UCSD-AML1 (cell line): Measurements from ENCODE around the gene ETS1.
A peak's percentile ranks its signal among the peaks of the same experiment; 100 is the strongest.

Source experiments
- DNase-seq: peaks from one replicate; lab custom pipeline; 2025; ENCODE audit not compliant: unreplicated experiment; lab: John Stamatoyannopoulos, UW

ETS1 gene

DNA sequence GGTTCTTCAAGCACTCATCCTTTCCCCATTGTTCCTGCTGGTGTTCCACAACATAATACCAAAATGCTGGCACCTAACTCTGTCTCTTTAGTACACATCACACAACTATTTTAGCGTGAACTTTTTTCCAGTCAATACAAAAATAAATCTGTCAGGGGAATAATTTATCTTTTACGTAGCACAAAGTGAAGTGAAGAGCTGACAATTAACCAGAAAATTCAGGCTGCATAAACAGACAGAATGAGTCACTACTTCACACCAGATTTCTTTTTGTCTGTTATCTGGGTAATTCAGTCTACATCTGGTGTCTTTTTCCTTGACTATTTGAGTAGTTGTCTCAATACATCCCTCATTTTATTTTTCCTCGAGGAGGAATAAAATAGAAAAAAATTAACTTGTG is 7.9 kb upstream of the ETS1 start:
- no peak for DNase-seq

DNA sequence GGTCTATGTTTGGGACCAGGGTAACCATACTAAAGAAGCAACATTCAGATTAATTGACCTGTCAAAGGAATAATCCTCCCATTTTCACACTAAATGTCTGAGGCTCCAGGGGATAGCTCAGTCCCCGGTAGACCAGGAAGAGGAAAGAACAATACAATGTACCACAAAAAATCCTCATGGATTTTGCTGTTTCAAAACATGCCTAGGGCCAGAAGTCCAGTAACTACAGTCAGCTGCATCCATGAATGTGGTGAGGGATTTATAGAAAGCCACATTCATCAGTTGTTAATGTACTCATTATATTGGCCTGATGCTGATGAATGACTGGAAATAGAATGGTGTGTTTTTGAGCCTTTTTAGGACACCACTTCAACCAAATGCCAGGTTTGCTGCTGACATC is 6.9 kb upstream of the ETS1 start:
- no peak for DNase-seq

DNA sequence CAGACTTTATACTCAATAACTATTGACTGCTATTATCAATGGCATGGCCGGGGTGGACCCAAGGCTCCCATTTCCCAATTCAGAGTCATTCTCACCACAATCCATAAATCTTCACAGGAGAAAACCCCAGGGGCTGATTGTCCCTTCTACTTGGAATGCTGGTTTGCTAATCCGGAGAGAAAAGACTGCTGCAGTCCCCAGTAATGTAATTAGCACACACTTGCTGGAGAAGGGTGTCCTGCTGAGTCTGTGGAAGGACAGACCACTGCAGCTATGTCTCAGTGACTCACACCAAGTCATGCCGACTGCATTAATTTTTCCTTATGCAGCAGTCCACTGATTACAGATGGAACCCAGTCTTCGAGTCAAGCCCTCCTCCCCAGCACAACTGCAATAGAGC is 5.9 kb upstream of the ETS1 start:
- no peak for DNase-seq

GRCh38 chr11:128592454-128592853 is 5.1 kb upstream of the ETS1 start:
- no peak for DNase-seq

DNA sequence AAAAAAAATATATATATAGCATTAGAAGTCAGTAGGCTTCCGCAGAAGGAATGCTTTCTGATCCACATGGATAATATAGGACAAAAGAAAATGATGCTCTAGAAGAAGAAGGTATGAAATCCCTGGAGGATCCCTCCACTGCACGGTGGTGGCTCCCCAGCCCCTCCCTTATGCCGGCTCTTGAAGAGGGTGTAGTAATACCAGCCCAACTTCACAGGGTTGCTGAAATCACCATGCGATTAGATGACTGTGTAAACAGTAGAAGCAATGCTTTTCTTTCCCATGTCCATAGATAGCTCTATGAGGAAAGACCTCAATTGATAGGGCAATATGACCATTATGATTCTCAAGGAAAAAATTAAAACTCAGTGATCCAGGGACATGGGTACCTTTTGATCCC is 3.2 kb upstream of the ETS1 start:
- no peak for DNase-seq

DNA sequence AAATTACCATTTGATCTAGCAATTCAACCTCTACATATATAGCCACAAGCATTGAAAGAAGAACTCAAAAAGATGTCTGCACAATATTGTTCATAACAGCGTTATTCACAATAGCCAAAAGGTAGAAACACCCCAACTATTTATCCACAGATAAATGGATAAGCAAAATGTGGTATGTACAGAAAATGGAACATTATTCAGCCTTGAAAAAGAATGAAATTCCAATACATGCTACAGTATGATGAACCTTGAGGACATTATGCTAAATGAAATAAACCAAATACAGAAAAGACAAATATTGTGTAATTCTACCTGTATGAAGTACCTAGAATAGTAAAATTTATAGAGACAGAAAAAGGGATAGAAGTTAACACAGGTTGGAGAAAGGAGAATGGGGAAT is 2.6 kb upstream of the ETS1 start:
- no peak for DNase-seq

DNA sequence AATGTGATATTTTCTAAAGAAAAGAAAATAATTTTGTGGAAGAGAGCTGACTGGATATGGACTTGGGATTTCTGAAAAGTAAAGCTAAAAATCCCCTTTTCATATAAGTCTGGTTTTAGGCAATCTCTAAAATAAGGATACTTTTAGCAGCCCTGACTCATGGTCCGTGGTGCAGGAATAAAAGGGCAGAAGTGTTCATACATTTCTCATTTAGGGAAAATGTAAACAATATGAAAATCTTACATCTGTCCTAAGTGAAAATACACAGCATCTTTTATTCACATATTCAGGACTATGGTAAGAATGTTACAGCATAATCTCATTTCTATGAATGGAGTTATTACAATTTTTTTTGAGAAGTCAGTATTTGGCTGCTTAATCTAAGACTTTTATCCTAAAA is 735 bp upstream of the ETS1 start:
- no peak for DNase-seq

DNA sequence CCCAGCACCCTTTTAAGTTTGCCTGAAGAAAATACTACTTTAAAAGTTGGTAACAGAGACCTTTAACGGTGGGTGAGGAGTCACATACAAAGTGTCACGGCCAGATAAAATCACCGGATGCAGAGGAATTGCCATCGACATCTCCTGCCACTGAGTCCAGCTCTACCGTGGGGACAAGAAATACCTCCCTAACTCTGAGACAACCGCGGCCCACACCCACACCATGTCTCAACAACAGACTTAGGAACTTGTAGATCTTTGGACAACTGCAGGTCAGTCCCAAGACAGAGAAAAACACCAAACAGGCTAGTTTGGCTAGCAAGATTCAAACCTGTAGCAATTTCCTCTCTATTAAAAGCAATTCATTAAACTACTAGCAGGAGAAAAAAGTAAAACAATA is 669 bp downstream of the ETS1 start:
- DNase-seq, result no peak

GRCh38 chr11:128585498-128586238 is 1.7 kb downstream of the ETS1 start:
- DNase-seq, result no peak

GRCh38 chr11:128584253-128584652 is 3.1 kb downstream of the ETS1 start:
- DNase-seq, result no peak

- DNase-seq, result no peak
These were observed 4.6 kb downstream of the ETS1 start for GRCh38 chr11:128582496-128583366.

DNA sequence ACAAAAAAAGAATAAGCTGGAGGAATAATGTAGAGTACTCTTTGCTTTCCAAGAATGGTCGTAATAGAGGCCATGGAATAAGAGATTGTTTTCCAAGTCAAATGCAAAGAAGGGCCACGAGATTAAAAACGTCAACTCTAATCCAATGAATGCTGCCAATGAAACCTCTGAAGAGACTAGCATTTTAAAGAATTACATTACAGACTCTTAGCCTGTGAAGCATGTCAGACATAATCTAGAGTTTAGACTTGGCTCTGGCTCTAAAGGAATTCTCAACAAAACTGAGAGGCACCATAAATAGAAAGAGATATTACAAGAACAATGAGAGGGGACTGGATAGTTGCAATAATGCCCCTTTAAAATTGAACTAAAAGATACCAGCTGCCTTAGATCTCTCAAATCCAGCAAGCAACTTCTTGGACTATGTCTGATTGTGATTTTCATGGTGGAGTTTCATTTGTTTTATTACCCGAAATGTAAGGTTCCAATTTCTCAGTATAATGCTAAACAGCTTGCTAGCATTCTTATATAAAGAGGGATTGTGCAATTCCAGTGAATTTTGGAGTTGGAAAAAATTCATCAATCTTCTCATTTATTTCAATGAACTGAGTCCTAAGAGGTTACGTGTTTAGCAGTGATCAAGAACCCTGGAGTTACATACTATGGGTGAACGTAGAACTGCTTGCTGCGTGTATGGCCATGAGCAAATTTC is 5.6 kb downstream of the ETS1 start:
- DNase-seq, result no peak

GRCh38 chr11:128580612-128581011 is 6.7 kb downstream of the ETS1 start:
- DNase-seq, result no peak

DNA sequence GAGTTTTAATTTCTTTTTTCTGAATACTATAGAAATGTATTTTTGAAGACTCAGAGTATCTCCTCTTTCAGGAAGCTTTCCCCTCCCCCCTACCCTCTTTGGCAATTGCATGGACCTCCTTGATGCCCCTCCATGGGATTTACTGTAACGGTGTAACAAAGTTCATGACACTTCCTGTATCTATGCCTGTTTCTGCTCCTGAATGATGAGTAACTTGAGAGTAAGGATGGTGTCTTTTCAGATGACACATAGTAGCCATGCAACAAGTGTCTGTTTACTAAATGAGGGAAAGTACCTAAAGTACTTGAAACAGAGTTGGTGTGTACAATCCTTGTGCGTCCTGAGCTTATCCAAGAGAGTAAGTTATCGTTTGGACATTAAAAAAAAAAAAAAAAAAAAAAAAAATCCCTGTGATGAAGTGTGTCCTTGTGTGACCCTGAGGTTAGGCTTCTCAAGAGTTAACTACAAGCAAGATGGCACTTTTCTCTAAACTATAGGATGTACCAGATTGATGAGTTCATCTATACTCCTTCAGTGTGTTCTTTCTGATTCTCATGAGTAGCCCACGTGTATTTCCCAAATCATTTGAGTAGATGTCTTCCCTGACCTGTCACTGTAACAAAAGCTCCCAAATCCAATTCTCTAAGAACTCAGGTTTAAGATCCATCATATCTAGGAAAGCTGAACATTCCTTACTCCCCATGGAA is 7.4 kb downstream of the ETS1 start:
- no peak for DNase-seq

DNA sequence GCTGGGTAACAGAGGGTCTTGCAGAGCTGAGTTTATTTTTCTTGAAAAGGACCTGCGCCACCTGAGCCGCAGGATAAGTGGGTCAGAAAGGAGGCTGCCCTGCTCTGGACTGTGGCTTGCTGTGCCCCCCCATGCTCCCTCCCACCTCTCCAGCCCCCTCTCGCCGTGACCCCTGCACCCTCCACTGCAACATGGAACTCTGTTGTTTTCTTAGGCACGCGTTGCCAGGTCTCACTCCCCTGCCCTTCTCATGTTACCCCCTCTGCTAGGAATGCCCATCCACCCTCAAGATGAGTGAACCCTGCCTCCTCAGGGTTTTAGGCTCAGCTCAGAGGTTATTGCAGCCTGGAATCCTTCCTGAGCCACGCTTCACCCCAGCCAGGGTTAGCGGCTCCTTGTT is 10.8 kb downstream of the ETS1 start:
- no peak for DNase-seq

GRCh38 chr11:128575961-128576350 is 11.4 kb downstream of the ETS1 start:
- peak; percentile 56 for DNase-seq

- DNase-seq, result no peak
These were observed 12.0 kb downstream of the ETS1 start for GRCh38 chr11:128575174-128575960.

DNA sequence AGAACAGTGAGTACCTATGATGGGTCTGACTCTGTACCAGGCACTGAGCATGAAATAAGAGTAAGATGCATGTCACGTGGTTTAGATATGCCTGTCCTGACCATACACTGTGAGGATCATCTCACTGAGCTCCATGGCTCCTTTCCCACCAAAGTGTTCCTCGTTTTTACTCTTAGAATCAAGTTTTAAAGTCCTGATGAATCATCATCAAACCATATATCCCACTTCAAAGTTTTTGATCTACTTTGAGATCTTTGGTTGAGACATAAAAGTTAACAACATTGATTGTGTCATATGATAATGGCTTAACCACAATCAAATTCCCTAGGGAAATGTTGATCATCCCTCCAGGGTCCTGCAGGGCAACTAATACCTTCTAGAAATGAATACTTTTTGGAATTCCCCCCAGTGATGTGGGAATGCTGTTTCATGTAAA is 12.8 kb downstream of the ETS1 start:
- no peak for DNase-seq

- no peak for DNase-seq
These were observed 13.7 kb downstream of the ETS1 start for GRCh38 chr11:128573638-128574037.

- DNase-seq, result no peak
These were observed 14.4 kb downstream of the ETS1 start for GRCh38 chr11:128572965-128573364.
